ENCODE results near the gene UPK3A.
"Not testable (repeated sequence)": the region's sequence is repeated elsewhere in the genome, so short reads cannot be mapped to it uniquely, and the experiment has no call there.

Gene UPK3A

GRCh38 chr22:45322873-45323525, 38.2 kb downstream of the UPK3A start:
- DNase-seq (ENCODE audit: low read depth), result no peak
- no peak overlapping the region for H3K4me3 ChIP-seq (ENCODE audit: low read depth, low read length)
- no peak for TF ChIP-seq CTCF (IDR thresholded peaks at IDR 0.05; ENCODE audit: insufficient read depth, low read depth, low read length, missing control alignments)

GRCh38 chr22:45323695-45324094, 38.9 kb downstream of the UPK3A start:
- TF ChIP-seq CTCF (IDR thresholded peaks at IDR 0.05; ENCODE audit: insufficient read depth, low read depth, low read length, missing control alignments), result no peak
- H3K4me3 ChIP-seq (ENCODE audit: low read depth, low read length), result no peak overlapping the region
- no peak for DNase-seq (ENCODE audit: low read depth)

- no peak for TF ChIP-seq CTCF (IDR thresholded peaks at IDR 0.05; ENCODE audit: insufficient read depth, low read depth, low read length, missing control alignments)
- DNase-seq (ENCODE audit: low read depth), result no peak
- H3K4me3 ChIP-seq (ENCODE audit: low read depth, low read length), result no peak overlapping the region
These were observed 39.6 kb downstream of the UPK3A start for GRCh38 chr22:45324311-45324711.

GRCh38 chr22:45328261-45328660, 43.5 kb downstream of the UPK3A start:
- H3K4me3 ChIP-seq (ENCODE audit: low read depth, low read length); DNase-seq (ENCODE audit: low read depth): not testable (repeated sequence)

- H3K4me3 ChIP-seq (ENCODE audit: low read depth, low read length), result no peak overlapping the region
- DNase-seq (ENCODE audit: low read depth), result no peak
- TF ChIP-seq CTCF (IDR thresholded peaks at IDR 0.05; ENCODE audit: insufficient read depth, low read depth, low read length, missing control alignments), result no peak
These were observed 44.2 kb downstream of the UPK3A start for GRCh38 chr22:45328822-45329529.

GRCh38 chr22:45329530-45329936, 44.8 kb downstream of the UPK3A start:
- DNase-seq (ENCODE audit: low read depth), result no peak
- no peak for TF ChIP-seq CTCF (IDR thresholded peaks at IDR 0.05; ENCODE audit: insufficient read depth, low read depth, low read length, missing control alignments)

GRCh38 chr22:45330548-45330947, 45.8 kb downstream of the UPK3A start:
- no peak overlapping the region for H3K4me3 ChIP-seq (ENCODE audit: low read depth, low read length)
- no peak for TF ChIP-seq CTCF (IDR thresholded peaks at IDR 0.05; ENCODE audit: insufficient read depth, low read depth, low read length, missing control alignments)
- no peak for DNase-seq (ENCODE audit: low read depth)

More at GRCh38 chr22:45329530-45329936, 44.8 kb downstream of the UPK3A start:
- H3K4me3 ChIP-seq (ENCODE audit: low read depth, low read length), result no peak overlapping the region

Measured in GM12865 (cell line).